Chondrocyte (in vitro differentiated cells): ENCODE data around the gene KIF26B. TPM values are rescaled to one million over a fixed set of nuclear protein-coding genes. Genes with fewer than 3 reads are reported as not detected.

Source experiments
- DNase-seq: peaks from one replicate; pipeline ENCODE4 v3.0.0; 2021; ENCODE audit warnings: mixed read lengths, low spot score
- H3K27ac Mint-ChIP-seq: one replicate; pipeline ENCODE4 v1.8.0; 2021; ENCODE audit warnings: mild to moderate bottlenecking, moderate library complexity, mixed read lengths; ENCODE audit not compliant: unreplicated experiment
- H3K27me3 Mint-ChIP-seq: 2 replicates; pipeline ENCODE4 v1.8.0; 2021; ENCODE audit warnings: low read depth, mixed read lengths
- H3K36me3 Mint-ChIP-seq: 2 replicates; pipeline ENCODE4 v1.8.0; 2021; ENCODE audit warnings: low read depth, mixed read lengths
- H3K4me1 Mint-ChIP-seq: 2 replicates; pipeline ENCODE4 v1.8.0; 2021; ENCODE audit warnings: low read depth, mild to moderate bottlenecking, mixed read lengths
- H3K4me3 Mint-ChIP-seq: one replicate; pipeline ENCODE4 v1.8.0; 2021; ENCODE audit warnings: mild to moderate bottlenecking, moderate library complexity, mixed read lengths; ENCODE audit not compliant: unreplicated experiment
- H3K9me3 Mint-ChIP-seq: 2 replicates; pipeline ENCODE4 v1.8.0; 2021; ENCODE audit warnings: low read depth, mixed read lengths
- CTCF ChIP-seq: fragments of 200-600 bp; sonication (generic); IDR thresholded peaks from 2 replicates; pipeline ENCODE4 v1.5.0; 2021; ENCODE audit warnings: antibody characterized with exemption, mild to moderate bottlenecking, moderate library complexity
- total RNA-seq: library from RNA; stranded (reverse); gene quantifications from 3 replicates; pipeline ENCODE4 v1.2.1, GENCODE V29; 2021

KIF26B gene
- total RNA-seq, 1 donor from 2014 or later, result 47.0 TPM

- DNase-seq, result no peak
- Mint-ChIP-seq H3K36me3 (peaks cover 15% of the 10 kb centered on the region), H3K9me3 (no peaks in the 10 kb centered on the region), H3K27me3 (no peaks in the 10 kb centered on the region), H3K4me3 (no peak overlapping the region), H3K4me1 (no peaks in the 10 kb centered on the region), H3K27ac (no peak overlapping the region)
- TF ChIP-seq CTCF, result no peak
Observed at GRCh38 chr1:245437369-245438062, 282.7 kb downstream of the KIF26B start.

GRCh38 chr1:245440922-245441321 is 286.1 kb downstream of the KIF26B start:
- H3K4me1 Mint-ChIP-seq, result no peaks in the 10 kb centered on the region
- H3K27me3 Mint-ChIP-seq, result no peaks in the 10 kb centered on the region
- no peak overlapping the region for H3K27ac Mint-ChIP-seq
- no peaks in the 10 kb centered on the region for H3K9me3 Mint-ChIP-seq
- H3K36me3 Mint-ChIP-seq, result peaks cover 12% of the 10 kb centered on the region
- DNase-seq, result no peak
- TF ChIP-seq CTCF, result no peak
- no peak overlapping the region for H3K4me3 Mint-ChIP-seq

- H3K4me3 Mint-ChIP-seq, result no peak overlapping the region
Observed at GRCh38 chr1:245441689-245442088, 286.9 kb downstream of the KIF26B start.

DNA sequence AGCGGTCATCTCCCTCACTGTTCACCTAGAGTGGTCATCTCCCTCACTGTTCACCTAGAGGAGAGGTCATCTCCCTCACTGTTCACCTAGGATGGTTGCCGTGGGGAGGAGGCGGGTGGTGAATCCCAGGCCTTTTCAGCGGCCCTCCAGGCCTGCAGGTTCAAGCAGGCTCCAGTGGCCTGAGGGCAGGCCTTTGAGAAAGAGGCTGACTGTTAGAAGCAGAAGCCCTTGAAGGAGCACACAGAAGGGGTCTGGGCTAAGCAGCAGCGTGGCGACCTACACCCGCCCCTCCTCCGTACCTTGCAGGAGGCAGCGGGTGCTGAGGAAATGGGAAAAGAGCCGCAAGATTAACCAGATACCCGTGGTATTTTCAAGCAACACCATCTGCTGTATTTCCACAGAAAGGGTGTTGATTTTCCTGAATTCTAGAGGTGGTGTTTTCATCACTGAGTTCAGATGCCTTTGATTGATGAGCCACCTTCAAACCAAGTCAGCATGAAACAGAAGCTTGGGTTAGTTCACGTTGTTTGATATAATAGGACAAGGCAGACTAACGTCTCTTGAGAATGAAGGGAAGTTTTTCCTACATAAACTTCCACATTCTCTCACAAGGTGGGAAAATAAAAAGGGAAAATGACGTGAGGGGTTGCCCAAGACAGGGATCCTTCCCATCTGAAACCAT is 289.5 kb downstream of the KIF26B start:
- Mint-ChIP-seq H3K4me1 (no peaks in the 10 kb centered on the region), H3K36me3 (peaks cover 7% of the 10 kb centered on the region), H3K27me3 (no peaks in the 10 kb centered on the region), H3K4me3 (no peak overlapping the region), H3K27ac (no peak overlapping the region), H3K9me3 (no peaks in the 10 kb centered on the region)
- DNase-seq, result no peak
- no peak for TF ChIP-seq CTCF

More at GRCh38 chr1:245441689-245442088, 286.9 kb downstream of the KIF26B start:
- Mint-ChIP-seq H3K9me3 (no peaks in the 10 kb centered on the region), H3K36me3 (peaks cover 11% of the 10 kb centered on the region), H3K4me1 (no peaks in the 10 kb centered on the region), H3K27me3 (no peaks in the 10 kb centered on the region), H3K27ac (no peak overlapping the region)
- no peak for DNase-seq
- no peak for TF ChIP-seq CTCF

GRCh38 chr1:245444945-245445344 is 290.2 kb downstream of the KIF26B start:
- no peak for DNase-seq
- Mint-ChIP-seq H3K27me3 (no peaks in the 10 kb centered on the region), H3K4me3 (no peak overlapping the region), H3K4me1 (no peaks in the 10 kb centered on the region), H3K9me3 (no peaks in the 10 kb centered on the region), H3K27ac (no peak overlapping the region), H3K36me3 (peaks cover 5% of the 10 kb centered on the region)
- TF ChIP-seq CTCF, result no peak
